Islet of Langerhans (tissue), 1 donor: Measurements from ENCODE around the gene NFYC.

Experiments
- FAIRE-seq: peaks from one replicate; lab custom pipeline; 2011; peaks lifted over from hg19 to GRCh38; lab: Jason Lieb, UNC

The NFYC gene

DNA sequence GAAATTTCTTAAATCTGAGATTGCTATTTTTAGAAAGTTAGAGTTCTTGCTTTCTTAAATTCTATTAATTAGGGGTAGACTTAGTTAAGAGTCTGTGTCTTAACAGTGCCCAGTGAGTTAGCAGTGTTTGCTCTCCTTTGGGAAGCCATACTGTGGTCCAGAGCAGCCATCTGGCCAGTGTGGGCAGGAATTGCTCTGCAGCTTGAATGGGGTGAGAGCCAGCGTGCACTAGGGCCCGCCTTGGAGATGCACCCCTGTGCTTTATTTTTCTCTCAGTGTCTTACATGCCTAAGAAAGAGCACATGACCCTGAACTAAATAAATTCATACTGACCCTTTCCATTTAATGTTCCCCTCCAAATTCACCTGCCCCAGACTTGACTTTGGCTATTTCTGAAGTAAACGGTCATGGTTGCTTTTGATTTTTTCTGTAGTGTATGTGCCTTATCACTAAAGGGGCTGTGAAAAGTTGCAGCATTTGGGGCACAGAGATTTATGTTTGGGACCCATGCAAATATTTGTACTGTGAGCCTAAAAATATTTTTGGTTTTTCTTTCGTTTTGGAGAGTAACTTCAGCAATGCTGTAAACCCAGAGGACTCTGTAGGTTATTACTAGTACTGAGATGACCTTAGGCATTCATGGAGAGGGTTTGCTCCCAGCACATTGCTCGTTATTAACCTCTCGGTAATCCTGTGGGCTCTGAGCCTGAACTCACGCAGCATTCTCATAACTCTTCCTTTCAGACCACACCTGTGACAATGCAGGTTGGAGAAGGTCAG lies 70.8 kb downstream of the NFYC start:
- no peak for FAIRE-seq

DNA sequence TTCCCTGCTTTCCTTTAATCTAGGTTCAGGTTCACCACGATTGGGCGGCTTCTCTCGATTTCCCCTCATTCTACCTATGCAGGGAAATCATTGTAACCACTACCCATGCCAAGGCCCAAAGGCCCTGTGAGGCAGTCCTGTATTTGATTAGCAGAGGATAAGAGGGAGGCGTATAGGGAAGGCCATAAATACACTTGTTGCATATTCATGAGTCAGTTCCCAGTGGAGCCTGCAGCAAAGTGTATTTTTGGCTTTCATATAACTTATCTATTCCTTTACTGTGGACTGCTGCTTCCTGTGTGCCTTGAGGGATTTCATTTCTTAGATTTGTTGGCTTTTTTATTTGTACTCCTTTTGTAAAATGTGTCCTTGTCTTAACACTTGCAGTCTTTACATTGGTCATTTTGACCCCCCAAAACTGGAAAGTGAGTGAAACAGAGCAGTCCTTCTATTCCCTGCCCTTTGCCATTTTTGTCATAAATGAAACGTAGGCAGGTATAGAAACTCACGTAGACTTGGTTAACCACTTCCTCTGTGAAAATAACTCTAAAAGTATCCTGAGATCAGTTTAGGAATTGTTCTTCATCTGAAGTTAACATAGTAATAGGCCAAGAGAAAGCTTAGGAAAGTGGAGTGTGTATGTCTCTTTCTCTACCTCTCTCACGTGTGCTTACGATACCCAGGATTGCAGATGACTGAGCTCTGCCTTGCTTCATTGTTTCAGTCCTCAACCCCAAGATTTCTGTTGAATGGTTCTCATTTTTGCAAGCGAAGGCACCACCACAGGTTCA lies 72.4 kb downstream of the NFYC start:
- FAIRE-seq, result no peak

DNA sequence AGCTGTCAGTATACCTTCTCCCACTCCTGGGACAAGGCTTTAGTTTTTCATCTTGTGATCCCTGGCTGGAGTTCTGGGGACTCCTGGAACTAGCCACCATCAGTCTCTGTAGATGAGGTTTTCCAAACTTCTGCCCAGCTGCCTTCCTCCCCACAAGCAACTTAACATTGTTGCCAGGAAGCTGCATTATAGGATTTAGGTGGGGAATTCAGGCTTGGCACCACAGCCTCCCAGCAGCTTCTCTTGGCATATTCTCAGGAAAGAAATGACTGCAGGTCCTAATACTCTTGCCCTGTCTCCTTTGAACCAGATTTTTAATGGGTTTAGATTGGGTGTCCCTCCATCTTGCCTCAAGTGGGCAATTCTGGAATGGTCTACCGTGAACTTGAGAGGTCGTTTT lies 73.5 kb downstream of the NFYC start:
- no peak for FAIRE-seq

DNA sequence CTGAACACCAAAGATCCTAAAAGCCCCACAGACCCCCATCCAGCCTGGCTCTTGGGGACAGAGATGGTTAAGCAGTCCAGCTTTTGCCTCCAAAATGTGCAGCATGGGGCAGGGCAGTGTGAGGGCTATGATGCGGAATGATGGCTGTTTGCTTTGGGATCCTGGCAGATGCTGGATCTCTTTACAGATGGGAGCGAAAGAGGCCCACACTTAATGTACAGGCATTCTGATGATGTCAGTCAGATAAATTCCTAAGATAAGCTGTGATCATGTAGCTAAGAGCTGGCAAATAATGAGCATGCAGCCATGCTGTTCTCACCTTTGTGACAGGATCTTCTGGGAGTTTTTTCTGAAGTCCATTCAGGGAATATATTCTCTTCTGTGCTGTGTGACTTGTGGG lies 74.5 kb downstream of the NFYC start:
- no peak for FAIRE-seq

DNA sequence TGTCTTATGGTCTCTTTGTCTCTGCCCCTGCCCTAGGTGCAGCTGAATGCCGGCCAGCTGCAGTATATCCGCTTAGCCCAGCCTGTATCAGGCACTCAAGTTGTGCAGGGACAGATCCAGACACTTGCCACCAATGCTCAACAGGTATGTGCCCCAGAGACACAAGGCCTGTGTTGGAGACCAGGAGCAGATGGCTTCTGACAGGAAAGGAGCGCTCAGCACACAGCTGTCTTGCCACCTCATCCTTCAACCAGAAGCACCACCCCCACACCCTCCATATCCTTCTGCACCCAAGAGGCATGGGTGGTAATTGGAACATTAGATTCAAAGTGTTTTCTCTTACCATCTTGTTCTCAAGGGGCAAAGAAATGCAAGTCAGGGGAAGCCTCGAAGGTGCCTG lies 75.1 kb downstream of the NFYC start:
- no peak for FAIRE-seq

DNA sequence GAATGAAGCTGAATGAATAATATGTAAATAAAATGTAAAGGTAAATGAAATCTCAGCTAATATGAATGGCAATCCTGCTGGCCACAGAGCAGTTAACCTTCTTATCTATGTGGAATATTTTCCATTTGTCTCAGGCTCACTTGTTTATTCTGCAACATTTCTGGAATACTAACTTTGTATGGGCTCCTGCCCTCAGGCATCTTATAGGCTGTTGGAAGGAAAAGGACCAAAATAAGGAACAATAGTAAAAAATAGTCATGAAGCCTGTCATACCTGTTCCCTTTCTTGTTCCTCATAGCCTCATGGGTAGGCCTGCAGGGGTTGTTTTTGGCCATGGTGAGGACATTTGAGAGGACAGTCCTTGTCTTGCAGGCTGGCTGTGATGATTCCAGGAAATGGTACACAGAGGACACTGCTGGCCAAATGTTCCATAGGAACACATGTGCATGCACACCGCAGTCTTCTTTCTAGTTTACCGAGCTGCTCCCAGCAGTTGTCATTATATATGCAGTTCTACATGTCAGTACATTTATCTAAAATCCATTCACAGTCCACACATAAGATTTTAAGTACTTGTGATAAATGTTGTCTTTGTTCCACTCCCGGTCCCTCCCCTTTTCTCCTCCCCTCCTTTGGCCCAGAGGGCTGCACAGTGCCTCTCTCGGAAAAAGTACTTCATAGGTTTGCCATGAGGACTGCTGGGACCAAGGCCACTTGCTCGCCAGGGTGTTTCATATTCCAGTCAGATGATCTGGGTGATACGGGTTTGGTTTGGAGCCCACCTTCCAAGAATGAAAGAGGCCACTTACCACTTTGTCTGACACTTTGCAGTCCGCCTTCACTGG lies 76.9 kb downstream of the NFYC start:
- FAIRE-seq, result no peak

DNA sequence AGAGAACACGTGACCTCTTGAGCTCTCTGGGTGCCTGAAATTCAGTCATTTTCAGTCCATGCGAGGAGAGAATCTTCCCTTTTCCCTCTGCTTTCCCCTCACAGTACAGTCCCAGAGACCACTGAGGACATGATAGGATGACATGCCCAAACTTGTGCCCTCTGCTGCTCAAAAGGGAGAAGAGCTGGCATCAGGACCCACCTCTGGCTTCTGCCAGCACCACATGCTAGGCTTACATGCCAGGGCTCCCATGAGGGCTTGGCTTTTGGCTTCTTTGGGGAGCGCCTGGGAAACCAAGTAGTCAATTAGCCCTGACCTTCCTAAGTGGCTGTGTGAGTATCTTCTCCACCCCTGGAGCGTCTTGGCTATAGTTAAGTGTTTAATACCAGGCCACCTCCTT lies 78.3 kb downstream of the NFYC start:
- FAIRE-seq, result no peak

DNA sequence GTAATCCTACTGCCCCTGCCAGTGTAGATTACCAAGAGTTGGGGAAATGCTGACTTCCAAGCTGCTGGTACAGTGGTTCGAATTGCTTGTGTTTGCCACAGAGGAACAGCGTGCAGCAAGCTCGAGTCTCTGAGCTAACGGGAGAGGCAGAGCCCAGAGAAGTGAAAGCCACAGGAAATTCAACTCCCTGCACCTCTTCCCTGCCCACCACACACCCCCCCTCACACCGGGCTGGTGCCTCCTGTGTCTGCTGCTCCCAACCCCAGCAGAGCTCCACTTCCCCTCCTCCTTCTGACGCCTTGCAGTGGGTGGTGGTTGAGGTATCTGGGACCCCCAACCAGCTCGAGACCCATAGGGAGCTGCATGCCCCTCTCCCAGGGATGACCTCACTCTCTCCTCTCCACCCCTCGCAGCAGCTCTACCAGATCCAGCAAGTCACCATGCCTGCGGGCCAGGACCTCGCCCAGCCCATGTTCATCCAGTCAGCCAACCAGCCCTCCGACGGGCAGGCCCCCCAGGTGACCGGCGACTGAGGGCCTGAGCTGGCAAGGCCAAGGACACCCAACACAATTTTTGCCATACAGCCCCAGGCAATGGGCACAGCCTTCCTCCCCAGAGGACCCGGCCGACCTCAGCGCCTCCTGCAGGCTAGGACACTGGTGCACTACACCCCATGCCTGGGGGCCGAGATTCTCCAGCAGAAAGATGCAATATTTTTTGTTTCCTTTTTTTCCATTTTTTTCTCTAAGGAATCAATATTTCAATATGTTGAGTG lies 79.0 kb downstream of the NFYC start:
- FAIRE-seq, result no peak

DNA sequence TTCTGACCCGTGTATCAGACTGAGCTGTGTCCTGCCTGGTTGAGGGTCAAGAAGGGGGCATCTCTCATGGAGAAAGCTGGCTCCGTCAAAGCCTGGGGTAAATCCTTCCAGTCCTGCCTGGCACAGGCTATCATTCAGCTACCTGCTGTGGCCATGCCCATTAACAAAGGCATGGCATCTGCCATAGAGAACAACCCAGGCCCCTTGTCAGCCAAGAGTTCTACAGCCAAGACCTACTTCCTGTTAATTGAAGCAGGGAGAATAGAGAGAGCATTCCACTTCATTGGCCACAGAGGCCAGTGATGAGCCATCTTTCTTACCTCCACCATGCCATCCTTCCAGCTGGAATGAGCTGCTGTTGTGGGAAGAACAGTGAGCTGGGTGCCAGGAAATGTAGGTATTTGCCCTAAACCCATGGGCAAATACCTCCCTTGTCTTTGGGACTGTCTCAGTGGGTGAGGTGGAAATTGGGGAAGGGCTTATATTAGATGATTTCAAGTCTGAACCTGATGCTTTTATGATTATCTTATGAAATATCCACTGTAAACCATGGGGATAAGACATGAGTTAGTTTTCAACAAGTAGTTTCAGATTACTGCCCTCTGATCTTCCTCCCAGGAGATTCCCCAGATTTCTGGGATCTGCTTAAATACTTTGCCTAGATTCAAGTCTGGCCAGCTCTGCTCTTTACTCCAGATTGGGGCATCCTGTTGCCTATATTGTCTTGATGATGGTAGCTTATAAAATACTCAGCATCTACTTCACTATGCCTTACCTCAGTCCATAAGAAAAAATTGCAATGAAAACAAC lies 80.8 kb downstream of the NFYC start:
- no peak for FAIRE-seq

DNA sequence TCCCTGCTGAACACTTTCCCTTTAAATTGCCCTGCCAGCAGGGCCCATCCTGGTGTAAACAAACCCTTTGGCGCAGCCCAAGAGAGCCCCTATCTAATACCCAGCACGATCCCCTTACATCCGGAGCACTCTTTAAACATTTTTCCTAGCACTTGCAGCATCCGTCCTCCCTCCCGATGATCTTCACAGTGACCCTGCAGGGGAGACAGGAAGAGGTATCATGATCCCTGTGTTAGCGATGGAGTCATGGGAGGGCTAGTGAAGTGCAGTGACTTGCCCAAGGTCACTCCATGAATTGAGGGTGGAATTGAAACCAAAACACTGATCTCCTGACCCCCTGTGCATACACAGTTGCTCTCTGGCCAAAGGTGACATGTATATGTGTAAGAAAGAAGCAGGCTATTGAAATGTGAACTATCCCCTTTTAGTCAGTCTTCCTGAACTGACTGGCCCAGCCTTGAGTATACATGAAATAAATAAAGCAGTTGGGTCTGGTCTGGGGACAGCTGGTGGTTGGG lies 82.3 kb downstream of the NFYC start:
- no peak for FAIRE-seq

DNA sequence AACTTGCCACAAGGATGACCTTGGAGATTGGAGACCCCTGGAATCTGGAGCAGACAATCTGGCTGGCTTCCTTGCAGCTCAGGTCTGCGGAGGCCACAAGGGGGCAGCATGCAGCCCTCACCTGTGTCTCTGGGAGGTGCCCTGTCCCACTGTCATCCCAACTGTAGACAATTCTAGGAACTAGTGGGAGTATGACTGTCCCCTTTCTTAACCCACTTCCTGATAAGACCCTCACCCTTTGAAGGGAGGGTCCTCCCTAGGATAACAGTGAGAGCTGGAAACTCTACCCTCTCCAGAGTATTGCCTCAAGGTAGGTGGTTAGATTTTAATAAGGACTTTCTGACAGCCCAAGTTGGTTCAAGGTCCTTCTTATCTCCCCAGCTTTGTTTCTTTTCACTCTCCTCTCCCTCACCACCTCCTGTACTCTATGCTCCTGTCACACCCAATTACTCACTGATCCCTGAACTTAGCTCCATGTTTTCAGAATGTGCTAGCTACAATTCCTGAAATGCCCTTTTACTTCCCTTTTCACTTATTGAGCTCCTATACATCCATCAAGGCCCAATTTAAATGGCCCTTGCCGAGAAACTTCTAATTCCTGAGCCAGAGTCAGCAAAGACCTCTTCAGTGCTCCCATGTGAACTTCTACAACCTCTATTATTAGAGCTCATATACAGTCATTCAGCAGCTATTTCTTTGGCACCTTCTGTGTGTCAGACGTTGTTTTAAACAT lies 82.9 kb downstream of the NFYC start:
- no peak for FAIRE-seq

DNA sequence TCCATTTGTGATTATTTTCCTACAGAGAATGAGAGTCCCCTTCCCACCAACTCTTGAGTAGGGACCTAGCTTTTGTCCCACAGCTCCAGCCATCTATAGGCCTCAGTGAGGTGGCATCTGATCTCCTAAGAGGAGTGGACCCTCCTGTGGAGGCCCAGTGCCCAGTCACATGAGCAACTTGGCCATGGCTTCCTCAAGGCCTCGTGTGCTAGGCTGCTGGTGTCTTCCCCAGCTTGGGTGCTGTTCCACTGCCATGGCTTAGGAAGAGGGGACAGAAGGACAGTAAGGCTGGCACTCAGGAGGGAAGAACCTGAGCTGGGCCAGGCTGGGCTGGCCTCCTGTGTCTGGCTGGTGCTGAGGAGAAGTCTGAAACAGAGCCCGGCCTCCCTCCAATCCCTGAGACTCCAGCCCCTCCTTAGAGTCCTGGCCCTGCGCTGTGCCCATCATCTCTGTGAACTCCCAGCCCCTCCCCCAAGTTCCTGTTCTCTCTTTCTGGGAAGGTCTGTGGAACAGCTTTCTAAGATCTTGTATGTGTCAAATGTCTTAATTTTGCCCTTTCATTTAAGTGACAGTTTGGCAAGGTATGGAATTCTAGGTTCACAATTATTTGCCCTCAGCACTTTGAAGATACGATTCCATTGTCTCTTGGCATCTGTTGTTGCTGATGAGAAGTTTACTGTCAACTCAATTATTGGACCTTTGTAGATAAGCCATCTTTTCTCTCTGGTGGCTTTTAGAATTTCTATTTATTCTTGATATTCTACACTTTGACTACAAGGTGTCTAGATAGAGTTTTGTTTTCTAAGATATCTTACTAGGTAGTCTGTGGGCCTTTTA lies 85.0 kb downstream of the NFYC start:
- FAIRE-seq, result no peak

DNA sequence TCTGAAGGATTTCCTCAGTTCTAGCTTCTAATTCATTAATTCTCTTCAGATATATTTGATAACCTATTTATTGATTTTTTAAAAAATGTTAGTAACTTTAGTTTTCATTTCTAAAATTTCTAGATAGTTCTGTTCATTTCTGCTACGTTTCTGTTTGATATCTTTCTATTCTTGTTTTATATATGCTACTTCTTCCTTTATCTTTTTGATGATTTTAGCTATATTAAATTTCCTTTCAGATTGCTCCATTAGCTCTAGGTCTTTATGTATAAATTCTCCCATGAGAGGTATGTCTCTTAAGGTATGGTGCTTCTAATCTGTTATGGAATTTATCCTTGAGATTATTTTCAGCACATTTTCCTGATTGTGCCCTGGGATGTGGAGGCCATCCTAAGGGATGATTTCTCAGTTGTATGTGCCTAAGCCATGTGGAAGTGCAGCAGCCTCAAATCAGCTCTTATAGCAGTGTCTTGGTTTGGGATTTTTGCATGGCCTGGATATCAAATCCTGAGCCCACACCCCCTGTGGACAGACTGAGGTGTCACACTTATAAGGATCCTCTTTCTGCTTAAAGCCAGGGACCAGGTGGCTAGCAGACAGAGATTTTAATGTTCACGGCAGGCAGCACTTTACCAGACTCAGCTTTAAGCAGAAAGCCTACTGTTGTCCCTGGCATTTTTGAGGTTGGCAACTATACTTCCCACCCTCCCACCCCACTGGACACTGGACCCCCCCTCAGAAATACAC lies 85.9 kb downstream of the NFYC start:
- peak; percentile 49 for FAIRE-seq

DNA sequence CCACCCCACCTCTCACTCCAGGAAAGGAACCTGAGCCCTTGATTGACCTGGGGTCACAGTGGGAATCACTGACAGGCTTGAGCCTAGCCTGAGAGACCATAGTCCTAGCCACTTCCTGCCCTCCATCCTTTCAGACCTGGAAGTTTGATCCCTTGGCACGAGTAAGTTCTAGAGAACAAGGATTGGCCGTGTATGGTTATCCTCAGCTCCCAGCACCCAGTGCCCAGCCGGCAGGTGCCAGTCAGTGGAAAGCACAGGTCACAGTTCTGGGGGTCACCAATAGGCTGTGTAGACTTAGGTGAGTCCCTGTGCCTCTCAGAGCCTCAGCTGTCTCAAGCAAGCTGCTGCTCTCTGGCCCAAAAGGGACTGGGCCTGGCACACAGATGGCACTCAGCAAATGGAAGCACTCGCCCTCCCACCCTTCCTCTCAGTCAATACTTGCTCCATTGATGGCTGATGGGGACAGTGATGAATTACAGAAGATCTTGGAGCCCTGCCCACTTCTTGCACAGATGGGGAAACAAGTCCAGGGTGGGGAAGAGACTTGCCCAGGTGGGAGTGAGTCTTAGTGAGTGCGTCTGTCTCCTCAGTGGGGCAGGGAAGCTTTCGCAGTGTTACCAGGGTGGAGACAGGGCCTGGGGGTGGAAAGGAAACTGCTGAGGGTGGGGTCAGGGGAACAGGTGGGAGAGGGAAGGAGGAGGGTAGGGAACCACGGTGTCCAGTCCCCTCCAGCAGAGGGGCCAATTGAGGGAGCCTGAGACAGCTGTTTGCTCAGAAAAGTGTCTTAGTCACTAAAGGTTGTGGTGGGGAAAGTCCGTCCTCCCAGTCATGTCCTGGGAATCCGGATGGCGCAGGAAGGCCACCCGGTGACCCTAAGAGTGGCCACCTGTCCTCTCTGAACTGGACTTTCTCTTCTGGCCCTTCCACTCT lies 89.4 kb downstream of the NFYC start:
- no peak for FAIRE-seq

DNA sequence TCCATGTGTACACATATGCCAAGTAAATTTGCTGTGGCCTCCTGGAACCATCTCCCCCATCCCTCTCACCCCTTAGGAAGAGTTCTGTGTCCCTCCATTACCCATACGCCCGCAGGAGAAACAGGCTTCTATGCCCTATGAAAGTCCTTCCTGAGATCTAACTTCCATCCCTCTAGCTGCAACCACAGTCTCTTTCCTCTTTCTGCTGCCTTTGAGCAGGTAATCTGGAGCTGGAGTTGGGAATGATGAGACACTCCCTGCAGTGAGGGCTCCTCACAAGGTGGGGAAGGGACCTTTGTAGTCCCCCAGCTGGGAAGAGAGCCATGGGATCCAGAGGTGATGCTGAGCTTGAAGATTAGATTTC lies 90.1 kb downstream of the NFYC start:
- FAIRE-seq, result no peak

DNA sequence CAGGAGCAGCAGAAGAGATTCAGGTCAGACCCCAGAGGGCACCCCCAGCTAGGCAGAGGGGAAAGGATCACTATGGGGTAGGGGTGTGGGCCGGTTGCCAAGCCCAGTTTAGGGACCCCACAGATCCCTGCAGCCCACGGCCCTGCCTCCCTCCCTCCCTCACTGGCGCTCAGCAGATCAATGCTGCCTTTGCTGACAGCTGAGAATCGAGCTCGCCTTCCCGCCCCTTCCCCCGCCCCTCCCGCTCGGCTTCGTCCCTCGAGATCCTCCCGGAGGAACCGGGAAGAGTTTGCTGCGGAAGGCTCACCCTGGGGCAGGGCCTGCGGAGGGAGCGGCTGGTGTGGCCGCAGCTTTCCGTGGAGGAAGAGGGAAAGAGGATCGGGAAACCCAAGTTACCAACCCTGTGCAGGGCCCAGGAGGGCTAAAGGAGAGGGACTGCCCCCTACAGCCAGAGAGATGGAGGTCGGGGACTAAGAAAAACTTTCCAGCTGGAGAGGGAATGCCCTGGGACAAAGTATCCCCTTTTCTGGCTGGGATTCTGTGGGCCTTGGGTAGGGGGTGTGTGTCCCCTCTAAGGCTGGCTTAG lies 91.0 kb downstream of the NFYC start:
- no peak for FAIRE-seq
